IMR-90 (cell line): ENCODE measurements around the gene OTOG. TPM values are rescaled to one million over a fixed set of nuclear protein-coding genes. Genes with fewer than 3 reads are reported as not detected.

ENCODE experiments used
- ATAC-seq: fragments of 200-7000 bp; cut with Tn5 transposase; 2 replicates; pipeline ENCODE4 v1.9.1; 2020; ENCODE audit warnings: low read depth, mild to moderate bottlenecking, moderate library complexity
- BruUV-seq: library from RNA; stranded (reverse); fragments of 400-500 nt; replicated peaks from 2 replicates; lab custom pipeline; 2021; lab: Mats Ljungman, UMichigan
- CTCF ChIA-PET: fragments of 300-600 bp; formaldehyde crosslinking; extraction: SDS; loops from one replicate; lab custom pipeline; 2021; ENCODE audit warnings: antibody characterized with exemption; lab: Yijun Ruan, JAX
- POLR2A ChIA-PET: fragments of 300-600 bp; sonication (Branson Sonifier 250); formaldehyde crosslinking; loops from one replicate; lab custom pipeline; 2022; ENCODE audit warnings: antibody characterized with exemption; ENCODE audit not compliant: unreplicated experiment; lab: Charles Lee
- DNase-seq: peaks from one replicate; pipeline ENCODE4 v3.0.0; 2013
- H2AFZ ChIP-seq: replicated peaks from 2 replicates; pipeline ENCODE3; 2013; ENCODE audit warnings: low read length, mild to moderate bottlenecking; ENCODE audit not compliant: poor library complexity
- H2AK5ac ChIP-seq: 2 replicates; pipeline ENCODE4 v1.6.1; 2013; ENCODE audit warnings: low read depth, low read length, inconsistent platforms
- H2AK9ac ChIP-seq: replicated peaks from 2 replicates; pipeline ENCODE3; 2013; ENCODE audit warnings: mild to moderate bottlenecking, low read depth, low read length, moderate library complexity; ENCODE audit not compliant: poor library complexity
- H2BK120ac ChIP-seq: 2 replicates; pipeline ENCODE4 v1.6.1; 2013; ENCODE audit warnings: low read depth, low read length, inconsistent platforms
- H2BK15ac ChIP-seq: 3 replicates; pipeline ENCODE4 v1.6.1; 2013; ENCODE audit warnings: low read depth, low read length, inconsistent platforms
- H2BK20ac ChIP-seq: 2 replicates; pipeline ENCODE4 v1.6.1; 2013; ENCODE audit warnings: low read depth, mild to moderate bottlenecking, inconsistent platforms, low read length, moderate library complexity
- H2BK5ac ChIP-seq: 2 replicates; pipeline ENCODE4 v1.6.1; 2013; ENCODE audit warnings: mild to moderate bottlenecking, low read depth, low read length, inconsistent platforms; ENCODE audit not compliant: poor library complexity, severe bottlenecking
- H3K14ac ChIP-seq: replicated peaks from 2 replicates; pipeline ENCODE4 v1.6.1; 2013; ENCODE audit warnings: low read depth, low read length, inconsistent platforms
- H3K18ac ChIP-seq: 2 replicates; pipeline ENCODE4 v1.6.1; 2013; ENCODE audit warnings: low read depth, low read length, control low read depth
- H3K23ac ChIP-seq: 2 replicates; pipeline ENCODE4 v1.6.1; 2013; ENCODE audit warnings: low read depth, low read length, inconsistent platforms
- H3K27ac ChIP-seq: 2 replicates; pipeline ENCODE4 v1.5.1; 2013; ENCODE audit warnings: mild to moderate bottlenecking, control low read depth, low read length; ENCODE audit not compliant: insufficient read depth
- H3K27me3 ChIP-seq: 2 replicates; pipeline ENCODE4 v1.6.1; 2013; ENCODE audit warnings: low read length; ENCODE audit not compliant: control insufficient read depth, insufficient read depth
- H3K36me3 ChIP-seq: 2 replicates; pipeline ENCODE4 v1.6.1; 2013; ENCODE audit warnings: low read length, mixed read lengths; ENCODE audit not compliant: control insufficient read depth, insufficient read depth
- H3K4ac ChIP-seq: 2 replicates; pipeline ENCODE4 v1.6.1; 2013; ENCODE audit warnings: low read depth, low read length, inconsistent platforms
- H3K4me1 ChIP-seq: 2 replicates; pipeline ENCODE4 v1.6.1; 2013; ENCODE audit warnings: low read length, mixed read lengths; ENCODE audit not compliant: control insufficient read depth, insufficient read depth
- H3K4me2 ChIP-seq: 2 replicates; pipeline ENCODE4 v1.6.1; 2013; ENCODE audit warnings: low read depth, mild to moderate bottlenecking, control low read depth, low read length, moderate library complexity
- H3K4me3 ChIP-seq: 2 replicates; pipeline ENCODE4 v1.5.1; 2013; ENCODE audit warnings: low read depth, mild to moderate bottlenecking, control low read depth, low read length, moderate library complexity; ENCODE audit not compliant: insufficient read depth
- H3K56ac ChIP-seq: 2 replicates; pipeline ENCODE4 v1.6.1; 2013; ENCODE audit warnings: low read length, inconsistent platforms; ENCODE audit not compliant: insufficient read depth; ENCODE audit errors: extremely low read depth
- H3K79me1 ChIP-seq, 2 experiments: 2 replicates each; pipeline ENCODE4 v1.6.1; 2013; ENCODE audit warnings: low read length in 2 of 2, inconsistent platforms in 1 of 2, low read depth in 1 of 2
- H3K9ac ChIP-seq: 2 replicates; pipeline ENCODE4 v1.6.1; 2013; ENCODE audit warnings: low read depth, low read length, control low read depth
- H3K9me1 ChIP-seq: 2 replicates; pipeline ENCODE4 v1.6.1; 2013; ENCODE audit warnings: low read length, inconsistent platforms; ENCODE audit not compliant: insufficient read depth
- H3K9me3 ChIP-seq: 2 replicates; pipeline ENCODE4 v1.6.1; 2013; ENCODE audit warnings: low read length; ENCODE audit not compliant: control insufficient read depth, insufficient read depth
- H4K20me1 ChIP-seq: 2 replicates; pipeline ENCODE4 v1.6.1; 2013; ENCODE audit warnings: low read length, inconsistent platforms; ENCODE audit not compliant: insufficient read depth
- H4K5ac ChIP-seq: 2 replicates; pipeline ENCODE4 v1.6.1; 2013; ENCODE audit warnings: mild to moderate bottlenecking, low read depth, low read length, control low read depth
- H4K8ac ChIP-seq, 2 experiments: 2 replicates each; pipeline ENCODE4 v1.6.1; 2013; ENCODE audit warnings: low read depth in 2 of 2, low read length in 2 of 2, control low read depth in 1 of 2, inconsistent platforms in 1 of 2
- H4K91ac ChIP-seq: 2 replicates; pipeline ENCODE4 v1.6.1; 2013; ENCODE audit warnings: low read depth, low read length, inconsistent platforms; ENCODE audit not compliant: insufficient read depth
- MAZ ChIP-seq: IDR thresholded peaks from 2 replicates; pipeline ENCODE4 v1.6.1; 2012; ENCODE audit warnings: low read depth, mild to moderate bottlenecking, low read length, improper control_type of control experiment, moderate library complexity, borderline replicate concordance
- MXI1 ChIP-seq: IDR thresholded peaks from 2 replicates; pipeline ENCODE4 v1.6.1; 2012; ENCODE audit warnings: low read depth, mild to moderate bottlenecking, low read length, moderate library complexity, borderline replicate concordance
- POLR2A ChIP-seq: IDR thresholded peaks from 2 replicates; pipeline ENCODE4 v1.6.1; 2012; ENCODE audit warnings: mild to moderate bottlenecking, low read depth, low read length
- RAD21 ChIP-seq: IDR thresholded peaks from 2 replicates; pipeline ENCODE4 v1.6.1; 2012; ENCODE audit warnings: low read length, improper control_type of control experiment
- SMC3 ChIP-seq: fragments of 150-350 bp; IDR thresholded peaks from 2 replicates; pipeline ENCODE4 v1.6.1; 2016; ENCODE audit warnings: low read depth, mild to moderate bottlenecking, antibody characterized with exemption, low read length, moderate library complexity
- WGBS, 2 experiments: methylation state at CpG; one replicate each; pipeline versions ENCODE4 v1.1.5 to v1.1.7; 2013; ENCODE audit warnings: missing lambda C conversion rate in 2 of 2; ENCODE audit not compliant: insufficient read length in 1 of 2; ENCODE audit errors: extremely low coverage in 2 of 2; 5-methylcytosine and 5-hydroxymethylcytosine counted together
- dilution Hi-C: fragments of 300-500 bp; cut with HindIII; formaldehyde crosslinking; loops from one replicate; pipeline ENCODE4 v1.14.3; 2018; ENCODE audit warnings: low sequenced_read_pairs; ENCODE audit not compliant: unreplicated experiment
- in situ Hi-C: fragments of 300-500 bp; cut with MboI; formaldehyde crosslinking; loops from 3 replicates; pipeline ENCODE4 v1.14.3; 2019; ENCODE audit warnings: low sequenced_read_pairs, inconsistent platforms, mixed read lengths
- intact Hi-C: fragments of 100-400 bp; cut with micrococcal nuclease; formaldehyde crosslinking; loops from 2 replicates; pipeline ENCODE4 v1.10.0; 2022
- polyA plus RNA-seq, 3 experiments: library from polyadenylated mRNA; depleted of rRNA; stranded (reverse); fragments of >200 nt; gene quantifications; 2 replicates each; pipeline ENCODE4 v1.2.3, GENCODE V29; 2012; ENCODE audit warnings: low replicate concordance in 1 of 3
- total RNA-seq: library from RNA; depleted of rRNA; stranded (reverse); fragments of >200 nt; gene quantifications from 2 replicates; pipeline ENCODE4 v1.2.3, GENCODE V29; 2012

Gene OTOG
- total and polyA plus RNA-seq, 2 of the 4 experiments (the other 2 are of a cell fraction): not detected

GRCh38 chr11:17511571-17511970, 35.5 kb upstream of the OTOG start:
- Histone ChIP-seq H2AK5ac (no peak overlapping the region), H3K18ac (no peak overlapping the region), H2BK15ac (no peak overlapping the region), H3K9me3 (no peaks in the 10 kb centered on the region), H4K20me1 (no peaks in the 10 kb centered on the region), H3K4me1 (no peaks in the 10 kb centered on the region), H3K4me3 (no peak overlapping the region), H3K4me2 (no peak overlapping the region), H3K27ac (no peak overlapping the region), H2AFZ (no peak overlapping the region), H3K79me1 (no peaks in the 10 kb centered on the region), H2BK20ac (no peak overlapping the region), H3K36me3 (no peaks in the 10 kb centered on the region), H3K14ac (no peak overlapping the region), H2BK120ac (no peak overlapping the region), H3K56ac (no peak overlapping the region), H4K8ac (no peak overlapping the region), H3K9ac (no peak overlapping the region), H4K91ac (no peak overlapping the region), H3K23ac (no peak overlapping the region), H3K27me3 (peaks cover 20% of the 10 kb centered on the region), H3K9me1 (no peaks in the 10 kb centered on the region; the same call in 1 of the 2 replicates), H4K5ac (no peak overlapping the region), H2BK5ac (no peak overlapping the region), H3K4ac (no peak overlapping the region), H2AK9ac (no peak overlapping the region)
- CTCF ChIA-PET: no interaction called here
- DNase-seq: no peak
- no peak for TF ChIP-seq MXI1
- no peak for TF ChIP-seq MAZ
- TF ChIP-seq RAD21: no peak
- no peak for TF ChIP-seq SMC3
- no peak for TF ChIP-seq POLR2A
- no TSS peak for BruUV-seq
- dilution Hi-C loops (no loop called here), intact Hi-C loops (no loop called here), in situ Hi-C loops (loop anchor here (25.0 kb wide), 1 partner anchor 574 kb away; no protein-coding TSS in a partner anchor)
- ATAC-seq: no peak
- POLR2A ChIA-PET: no interaction called here
- 0% methylated on average over 1 of the region's 3 CpGs; no CpG with 5 or more reads in 1 of the 2 experiments for WGBS, 2 experiments
